NCI-H1092 treated with DMSO at 0.1 percent for 48 hours (cell line): ENCODE measurements around the gene AANAT.

ENCODE experiments used
- DNase-seq: peaks from one replicate; lab custom pipeline; 2025; lab: John Stamatoyannopoulos, UW

AANAT gene

GRCh38 chr17:76442341-76443338, 24.8 kb upstream of the AANAT start:
- DNase-seq, result no peak

GRCh38 chr17:76444518-76445311, 22.7 kb upstream of the AANAT start:
- DNase-seq, result no peak

- no peak for DNase-seq
These were observed 21.5 kb upstream of the AANAT start for GRCh38 chr17:76445697-76446448.

- no peak for DNase-seq
These were observed 20.8 kb upstream of the AANAT start for GRCh38 chr17:76446449-76447231.

- DNase-seq, result no peak
These were observed 19.3 kb upstream of the AANAT start for GRCh38 chr17:76447931-76448652.

GRCh38 chr17:76449126-76449525, 18.3 kb upstream of the AANAT start:
- DNase-seq, result no peak

GRCh38 chr17:76451506-76451905, 15.9 kb upstream of the AANAT start:
- DNase-seq, result no peak

- no peak for DNase-seq
These were observed 15.2 kb upstream of the AANAT start for GRCh38 chr17:76452127-76452659.

- DNase-seq, result peak; percentile 82
These were observed 14.6 kb upstream of the AANAT start, which contains the start of gene UBE2O for GRCh38 chr17:76452660-76453430. TSS of gene UBE2O (minus strand) at chr17:76453152. CDS start at chr17:76453141, 11 bp downstream.

- no peak for DNase-seq
These were observed 14.0 kb upstream of the AANAT start for GRCh38 chr17:76453431-76453743.

GRCh38 chr17:76458580-76459490, 8.6 kb upstream of the AANAT start:
- DNase-seq, result peak; percentile 31

- DNase-seq, result no peak
These were observed 7.7 kb upstream of the AANAT start for GRCh38 chr17:76459674-76460073.

- DNase-seq, result no peak
These were observed 5.4 kb upstream of the AANAT start for GRCh38 chr17:76461765-76462555.

GRCh38 chr17:76462556-76463290, 4.7 kb upstream of the AANAT start:
- no peak for DNase-seq

- no peak for DNase-seq
These were observed 650 bp upstream of the AANAT start for GRCh38 chr17:76466775-76467130.

- DNase-seq, result no peak
These were observed 618 bp downstream of the AANAT start for GRCh38 chr17:76467809-76468633.
